ENCODE measurements around the gene TADA2B.

Gene TADA2B

GRCh38 chr4:7041801-7042502 lies 1.2 kb upstream of the TADA2B start:
- no peak for DNase-seq

- peak; percentile 84 for DNase-seq
Observed at GRCh38 chr4:7042503-7043283, 479 bp upstream of the TADA2B start.

GRCh38 chr4:7044137-7044930 lies 1.2 kb downstream of the TADA2B start:
- no peak for DNase-seq

- DNase-seq, result no peak
Observed at GRCh38 chr4:7045553-7045952, 2.4 kb downstream of the TADA2B start.

- DNase-seq, result no peak
Observed at GRCh38 chr4:7045961-7046921, 3.1 kb downstream of the TADA2B start.

- no peak for DNase-seq
Observed at GRCh38 chr4:7046971-7047370, 3.8 kb downstream of the TADA2B start.

GRCh38 chr4:7048642-7049041 lies 5.5 kb downstream of the TADA2B start:
- DNase-seq, result no peak

GRCh38 chr4:7049295-7049694 lies 6.1 kb downstream of the TADA2B start:
- no peak for DNase-seq

DNA sequence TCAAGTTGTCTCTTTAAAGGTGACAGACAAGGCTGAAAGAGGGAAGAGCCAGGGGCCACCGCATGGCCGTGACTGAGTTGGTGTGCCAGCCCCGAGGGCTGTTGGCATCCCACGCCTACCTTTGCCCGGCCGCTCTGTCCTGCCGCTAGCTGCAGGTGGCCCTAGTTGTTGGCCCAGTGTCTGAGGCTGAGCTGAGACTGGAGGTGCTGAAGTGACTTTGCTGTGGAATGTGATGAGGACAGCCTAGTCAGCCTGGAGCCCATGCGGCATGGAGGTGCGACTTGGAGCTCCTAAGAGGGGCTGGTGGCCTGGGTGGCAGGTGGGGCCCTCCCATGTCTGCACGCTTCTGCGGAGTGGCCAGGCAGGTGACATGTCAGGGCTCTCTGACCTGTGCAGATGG lies 6.6 kb downstream of the TADA2B start:
- no peak for DNase-seq

- no peak for DNase-seq
Observed at GRCh38 chr4:7050481-7051143, 7.4 kb downstream of the TADA2B start.

DNA sequence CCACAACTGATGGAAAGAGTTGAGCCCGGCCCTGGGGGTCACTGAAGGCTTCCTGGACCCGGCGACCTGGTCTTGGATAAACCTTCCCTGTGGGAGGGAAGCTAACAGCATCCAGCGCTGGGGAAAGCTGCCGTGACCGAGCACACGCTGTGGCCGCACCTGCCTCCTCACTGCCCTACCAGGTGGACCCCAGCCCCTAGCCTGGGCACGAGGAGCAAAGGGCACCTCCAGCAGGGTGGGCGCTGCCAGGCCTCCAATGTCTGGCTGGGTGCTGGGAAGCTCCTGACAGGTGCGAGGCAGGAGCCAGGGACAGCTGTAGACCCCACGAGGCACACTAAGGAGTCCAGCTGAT lies 7.9 kb downstream of the TADA2B start:
- DNase-seq, result no peak

- no peak for DNase-seq
Observed at GRCh38 chr4:7051905-7052304, 8.7 kb downstream of the TADA2B start.

- DNase-seq, result no peak
Observed at GRCh38 chr4:7052313-7052712, 9.1 kb downstream of the TADA2B start.

GRCh38 chr4:7052923-7053715 lies 9.9 kb downstream of the TADA2B start:
- DNase-seq, result no peak

DNA sequence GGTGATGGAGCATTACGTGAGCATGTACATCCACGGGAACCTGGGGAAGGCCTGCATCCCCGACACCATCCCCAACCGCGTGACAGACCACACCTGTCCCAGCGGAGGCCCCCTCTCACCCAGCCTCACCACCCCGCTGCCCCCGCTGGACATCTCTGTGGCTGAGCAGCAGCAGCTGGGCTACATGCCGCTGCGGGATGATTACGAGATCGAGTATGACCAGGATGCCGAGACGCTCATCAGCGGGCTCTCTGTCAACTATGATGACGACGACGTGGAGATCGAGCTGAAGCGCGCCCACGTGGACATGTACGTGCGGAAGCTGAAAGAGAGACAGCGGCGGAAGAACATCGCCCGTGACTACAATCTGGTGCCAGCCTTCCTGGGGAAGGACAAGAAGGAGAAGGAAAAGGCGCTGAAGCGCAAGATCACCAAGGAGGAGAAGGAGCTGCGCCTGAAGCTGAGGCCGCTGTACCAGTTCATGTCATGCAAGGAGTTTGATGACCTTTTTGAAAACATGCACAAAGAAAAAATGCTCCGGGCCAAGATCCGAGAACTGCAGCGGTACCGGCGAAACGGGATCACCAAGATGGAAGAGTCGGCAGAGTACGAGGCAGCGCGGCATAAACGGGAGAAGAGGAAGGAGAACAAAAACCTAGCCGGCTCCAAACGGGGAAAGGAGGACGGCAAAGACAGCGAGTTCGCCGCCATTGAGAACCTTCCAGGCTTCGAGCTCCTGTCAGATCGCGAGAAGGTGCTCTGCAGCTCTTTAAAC lies 11.1 kb downstream of the TADA2B start:
- no peak for DNase-seq

DNA sequence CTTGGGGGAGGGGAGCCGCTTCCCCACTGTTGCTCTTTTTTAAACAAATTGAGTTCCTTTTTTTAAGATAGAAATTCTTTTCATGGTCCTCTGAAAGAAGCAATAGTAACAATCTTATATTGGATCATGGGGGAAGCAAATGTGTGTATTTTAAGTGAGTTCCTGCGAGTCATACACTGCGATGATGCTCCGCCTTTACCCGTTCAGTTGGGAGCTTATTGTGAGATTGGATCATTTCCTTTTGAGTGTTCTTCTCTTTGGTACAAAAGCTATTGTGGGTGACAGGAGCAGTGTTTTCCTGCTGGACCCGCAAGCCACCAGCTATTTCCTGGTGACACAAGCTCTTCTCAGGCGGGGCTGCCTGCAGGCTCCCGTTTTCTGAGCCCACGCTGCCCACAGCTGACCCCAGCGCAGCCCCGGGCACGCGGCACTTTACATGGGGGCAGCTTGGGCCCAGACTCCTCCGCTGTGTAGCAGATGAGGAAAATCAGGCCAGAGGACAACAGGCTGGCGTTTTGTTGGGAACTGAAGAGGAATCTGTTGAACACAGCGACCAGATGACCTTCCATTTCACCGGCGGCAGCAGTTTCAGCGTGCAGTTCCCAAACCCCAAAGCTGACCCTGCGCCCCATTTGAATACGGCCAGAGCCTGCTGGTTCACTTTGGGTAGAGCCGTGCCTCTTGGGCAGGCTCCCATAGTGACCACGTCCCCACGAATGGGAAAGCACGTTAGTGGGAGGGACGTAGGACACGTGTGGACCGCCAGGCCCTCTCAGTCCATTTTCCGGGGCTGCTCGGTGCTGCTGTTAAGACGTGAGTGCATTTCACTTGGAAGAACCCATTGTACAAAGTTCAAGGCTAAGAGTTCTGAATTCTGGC lies 12.2 kb downstream of the TADA2B start:
- DNase-seq, result no peak

- no peak for DNase-seq
Observed at GRCh38 chr4:7055990-7056325, 12.8 kb downstream of the TADA2B start.

- DNase-seq, result no peak
Observed at GRCh38 chr4:7058792-7059191, 15.6 kb downstream of the TADA2B start.

DNA sequence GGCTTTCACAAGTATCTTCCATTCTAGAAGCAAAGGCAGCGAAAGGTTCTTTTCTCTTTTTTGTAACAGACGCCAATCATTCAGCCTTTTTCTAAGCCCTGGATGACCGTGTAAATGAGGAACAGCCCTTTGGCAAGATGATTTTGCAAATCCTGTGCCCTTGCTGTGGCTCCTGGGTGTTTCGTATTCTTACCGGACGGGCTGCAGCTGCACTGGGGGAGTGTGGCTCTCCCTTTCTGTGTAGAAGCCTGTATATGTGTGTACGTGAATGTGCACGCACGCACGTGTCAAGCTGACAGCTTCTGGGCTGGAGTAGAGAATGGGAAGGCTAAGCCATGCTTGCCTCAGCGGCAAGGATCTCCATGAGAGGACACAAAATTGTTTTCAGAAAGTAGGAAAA lies 16.5 kb downstream of the TADA2B start:
- DNase-seq, result no peak
